Activated CD8-positive, alpha-beta T cell treated with anti-CD3 and anti-CD28 coated beads, Interleukin-2, amount 10 ng/mL, durations not matched to agents 7 days and 5 days (primary cell): ENCODE measurements around the gene RRAGD. TPM values are rescaled to one million over a fixed set of nuclear protein-coding genes. Genes with fewer than 3 reads are reported as not detected.

ENCODE experiments used
- ATAC-seq: fragments of 150-1000 bp; cut with Tn5 transposase; one replicate; pipeline ENCODE4 v1.10.0; 2021; ENCODE audit warnings: moderate library complexity
- CTCF ChIA-PET: fragments of 350-600 bp; sonication (Branson Sonifier 250); formaldehyde crosslinking; loops from one replicate; lab custom pipeline; 2021; ENCODE audit warnings: antibody characterized with exemption; lab: Charles Lee
- POLR2A ChIA-PET: fragments of 350-600 bp; sonication (Branson Sonifier 250); formaldehyde crosslinking; loops from one replicate; lab custom pipeline; 2021; ENCODE audit warnings: antibody characterized with exemption; lab: Charles Lee
- DNase-seq: peaks from one replicate; pipeline ENCODE4 v3.0.0-alpha.2; 2020
- H3K27ac Mint-ChIP-seq: one replicate; pipeline ENCODE4 v1.8.0; 2021; ENCODE audit warnings: mild to moderate bottlenecking, mixed read lengths
- H3K27me3 Mint-ChIP-seq: one replicate; pipeline ENCODE4 v1.8.0; 2021; ENCODE audit warnings: low read depth, mixed read lengths
- H3K36me3 Mint-ChIP-seq: one replicate; pipeline ENCODE4 v1.8.0; 2021; ENCODE audit warnings: low read depth, mixed read lengths
- H3K4me1 Mint-ChIP-seq: one replicate; pipeline ENCODE4 v1.8.0; 2021; ENCODE audit warnings: low read depth, mixed read lengths
- H3K4me3 Mint-ChIP-seq: one replicate; pipeline ENCODE4 v1.8.0; 2021; ENCODE audit warnings: mild to moderate bottlenecking, mixed read lengths
- H3K9me3 Mint-ChIP-seq: one replicate; pipeline ENCODE4 v1.8.0; 2022; ENCODE audit warnings: mixed read lengths; ENCODE audit not compliant: insufficient read depth
- total RNA-seq, 2 experiments: library from RNA; stranded (reverse); gene quantifications; one replicate each; pipeline ENCODE4 v1.2.3, GENCODE V29; 2021

RRAGD gene
- total RNA-seq, 2 experiments from 2014 or later, result 2.5 to 3.7 TPM

DNA sequence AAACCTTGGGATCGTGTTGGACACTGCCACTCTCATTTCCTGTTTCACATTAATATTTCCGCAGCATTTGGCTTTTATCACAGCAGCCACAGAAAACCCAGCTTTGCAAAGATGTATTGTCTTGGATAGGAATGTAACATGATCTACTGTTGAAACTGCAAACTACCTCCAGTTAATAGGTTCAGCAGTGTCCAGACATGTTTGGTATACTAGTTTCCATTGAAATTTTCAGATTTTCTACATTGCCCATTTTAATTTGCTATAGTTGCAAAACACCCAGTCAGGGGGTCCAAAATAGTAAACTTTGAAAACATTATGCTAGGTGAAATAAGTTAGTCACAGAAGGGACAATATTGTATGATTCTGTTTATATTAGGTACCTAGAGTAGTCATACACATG is 24.2 kb upstream of the RRAGD start:
- no peaks in the 10 kb centered on the region for H3K9me3 Mint-ChIP-seq
- no peaks in the 10 kb centered on the region for H3K36me3 Mint-ChIP-seq
- ATAC-seq (no peak), DNase-seq (no peak)
- H3K4me1 Mint-ChIP-seq, result peaks cover 28% of the 10 kb centered on the region
- no peak overlapping the region for H3K27ac Mint-ChIP-seq
- CTCF ChIA-PET, result interaction anchor here (1.0 to 1.5 kb wide), 4 partner anchors 19 to 357 kb away, joined by 3 to 6 read pairs (median 3); no protein-coding TSS in a partner anchor
- no peak overlapping the region for H3K4me3 Mint-ChIP-seq
- H3K27me3 Mint-ChIP-seq, result peaks cover 23% of the 10 kb centered on the region
- POLR2A ChIA-PET, result no interaction called here

GRCh38 chr6:89434954-89435353 is 22.9 kb upstream of the RRAGD start:
- H3K4me1 Mint-ChIP-seq, result peaks cover 28% of the 10 kb centered on the region
- no peak for ATAC-seq
- no peak overlapping the region for H3K27ac Mint-ChIP-seq
- H3K36me3 Mint-ChIP-seq, result no peaks in the 10 kb centered on the region
- peaks cover 31% of the 10 kb centered on the region for H3K27me3 Mint-ChIP-seq
- POLR2A ChIA-PET, result no interaction called here
- H3K9me3 Mint-ChIP-seq, result no peaks in the 10 kb centered on the region
- no peak for DNase-seq
- no peak overlapping the region for H3K4me3 Mint-ChIP-seq
- CTCF ChIA-PET, result interaction anchor here (0.6 to 1.6 kb wide), 2 partner anchors 164 to 170 kb away, joined by 3 read pairs; no protein-coding TSS in a partner anchor

DNA sequence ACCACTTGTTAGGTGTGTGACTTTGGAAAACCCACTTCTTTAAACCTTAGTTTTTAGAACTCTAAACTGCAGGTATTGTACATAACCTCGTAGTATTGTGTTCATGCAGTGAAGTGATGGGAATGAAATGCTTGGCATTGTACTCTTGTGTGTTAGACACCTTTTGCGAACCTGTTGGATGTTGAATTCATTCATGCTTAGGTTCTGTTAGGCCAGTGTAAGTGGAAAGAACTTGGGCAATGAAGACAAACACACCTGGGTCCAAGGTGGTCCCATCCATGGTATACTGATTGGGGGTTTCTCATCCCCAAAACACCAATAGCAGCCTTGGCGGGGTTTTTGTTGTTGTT is 22.1 kb upstream of the RRAGD start:
- H3K36me3 Mint-ChIP-seq, result no peaks in the 10 kb centered on the region
- ATAC-seq (no peak), DNase-seq (no peak)
- H3K27ac Mint-ChIP-seq, result peak overlapping the region; percentile 70
- CTCF ChIA-PET, result interaction anchor here (0.7 to 1.6 kb wide), 7 partner anchors 9 to 205 kb away, joined by 3 to 6 read pairs (median 4); no protein-coding TSS in a partner anchor
- H3K9me3 Mint-ChIP-seq, result no peaks in the 10 kb centered on the region
- peaks cover 28% of the 10 kb centered on the region for H3K4me1 Mint-ChIP-seq
- POLR2A ChIA-PET, result no interaction called here
- peaks cover 34% of the 10 kb centered on the region for H3K27me3 Mint-ChIP-seq
- peak overlapping the region; percentile 79 for H3K4me3 Mint-ChIP-seq

GRCh38 chr6:89433252-89434149 is 21.4 kb upstream of the RRAGD start:
- peaks cover 28% of the 10 kb centered on the region for H3K4me1 Mint-ChIP-seq
- H3K9me3 Mint-ChIP-seq, result no peaks in the 10 kb centered on the region
- no peaks in the 10 kb centered on the region for H3K36me3 Mint-ChIP-seq
- ATAC-seq, result peak; percentile 34
- DNase-seq, result peak; percentile 42
- peaks cover 35% of the 10 kb centered on the region for H3K27me3 Mint-ChIP-seq
- H3K27ac Mint-ChIP-seq, result peak overlapping the region; percentile 70
- ChIA-PET CTCF (interaction anchor here (0.7 to 7.0 kb wide), 19 partner anchors 7 to 1046 kb away, joined by 3 to 82 read pairs (median 5); no protein-coding TSS in a partner anchor), POLR2A (no interaction called here)
- peak overlapping the region; percentile 79 for H3K4me3 Mint-ChIP-seq

- DNase-seq (peak; percentile 82), ATAC-seq (peak; percentile 94)
- ChIA-PET CTCF (interaction anchor here (0.6 to 7.0 kb wide), 59 partner anchors 8 to 1046 kb away, joined by 3 to 82 read pairs (median 4); partner anchors contain the start of gene LYRM2), POLR2A (no interaction called here)
- peak within 1 kb of the TSS; percentile 79 for H3K4me3 Mint-ChIP-seq
- H3K36me3 Mint-ChIP-seq, result no peaks in the 10 kb centered on the region
- H3K9me3 Mint-ChIP-seq, result no peaks in the 10 kb centered on the region
- H3K27me3 Mint-ChIP-seq, result peaks cover 36% of the 10 kb centered on the region
- peak within 1 kb of the TSS; percentile 70 for H3K27ac Mint-ChIP-seq
- peaks cover 24% of the 10 kb centered on the region for H3K4me1 Mint-ChIP-seq
These were observed 20.8 kb upstream of the RRAGD start, which contains the start of gene ANKRD6 for GRCh38 chr6:89432875-89433251. ANKRD6 (plus strand) TSS chr6:89433152; CDS start chr6:89566977, 133,825 bp downstream.

DNA sequence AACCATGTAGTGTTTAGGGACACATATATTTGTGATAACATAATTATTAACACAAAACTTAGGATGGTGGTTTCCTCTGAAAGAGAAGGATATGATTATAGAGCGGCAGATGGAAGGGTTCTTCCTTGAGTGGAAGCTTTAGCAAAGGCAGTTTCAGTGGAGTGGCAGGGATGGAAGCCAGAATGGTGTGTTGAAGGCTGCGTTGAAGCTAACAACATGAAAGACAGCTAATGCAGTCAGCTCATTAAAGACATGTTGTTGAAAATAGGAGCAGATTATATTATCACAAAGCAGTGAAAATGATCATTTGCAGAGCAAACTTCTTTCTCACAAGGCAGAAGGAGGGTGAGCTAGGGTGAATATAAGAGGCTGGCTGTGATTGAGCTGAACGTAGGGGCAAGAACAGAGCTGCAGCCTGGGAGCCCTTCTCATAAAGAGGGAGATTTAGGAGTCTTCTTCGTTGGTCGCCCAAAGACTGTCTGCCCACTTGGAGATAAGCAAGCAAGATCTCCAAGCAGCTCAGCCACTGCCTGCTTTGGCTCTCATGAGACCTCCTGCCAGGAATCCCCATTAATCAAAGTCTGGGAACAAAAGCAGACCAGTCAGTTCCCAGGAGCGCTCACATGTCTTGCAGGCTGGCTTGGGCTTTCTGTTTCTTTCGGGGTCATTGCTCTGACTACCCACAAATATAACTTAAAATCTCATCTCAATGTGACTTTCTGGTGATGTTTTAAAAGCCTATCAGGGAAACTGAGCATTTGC is 18.3 kb upstream of the RRAGD start:
- Mint-ChIP-seq H3K36me3 (no peaks in the 10 kb centered on the region), H3K27ac (no peak overlapping the region), H3K4me3 (no peak overlapping the region), H3K27me3 (peaks cover 35% of the 10 kb centered on the region), H3K4me1 (peaks cover 19% of the 10 kb centered on the region), H3K9me3 (no peaks in the 10 kb centered on the region)
- POLR2A ChIA-PET, result interaction anchor here (0.6 kb wide), 1 partner anchor 145 kb away, joined by 3 read pairs; no protein-coding TSS in a partner anchor
- ATAC-seq (no peak), DNase-seq (no peak)
- CTCF ChIA-PET, result interaction anchor here (1.3 to 7.0 kb wide), 7 partner anchors 9 to 182 kb away, joined by 3 to 82 read pairs (median 5); no protein-coding TSS in a partner anchor

DNA sequence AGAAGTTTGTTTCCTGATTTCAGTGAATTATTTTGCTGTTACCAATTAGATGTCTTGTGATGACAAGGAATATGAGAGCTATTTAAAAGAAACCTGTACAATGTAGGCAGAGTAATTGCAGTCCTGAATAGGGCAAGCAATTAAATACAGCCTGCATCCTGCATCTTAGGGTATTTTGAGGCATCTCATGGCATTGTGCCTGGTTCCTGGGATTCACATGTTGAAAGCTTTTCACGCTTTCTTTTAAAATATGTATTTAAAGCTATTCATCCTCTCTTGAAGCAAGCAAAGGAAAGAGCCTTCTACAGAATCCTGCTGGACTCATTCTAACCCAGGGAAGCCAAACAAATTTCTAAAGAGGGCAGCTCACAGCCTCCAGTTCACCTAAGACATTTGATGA is 4.7 kb upstream of the RRAGD start:
- CTCF ChIA-PET, result interaction anchor here (1.2 to 2.7 kb wide), 5 partner anchors 16 to 49 kb away, joined by 3 to 12 read pairs (median 6); no protein-coding TSS in a partner anchor

GRCh38 chr6:89415185-89415584 is 3.1 kb upstream of the RRAGD start:
- Mint-ChIP-seq H3K27me3 (peaks cover 53% of the 10 kb centered on the region), H3K9me3 (no peaks in the 10 kb centered on the region), H3K36me3 (no peaks in the 10 kb centered on the region), H3K27ac (no peak overlapping the region), H3K4me1 (peaks cover 14% of the 10 kb centered on the region), H3K4me3 (no peak overlapping the region)
- ChIA-PET POLR2A (no interaction called here), CTCF (interaction anchor here (0.9 to 2.7 kb wide), 2 partner anchors 16 to 39 kb away, joined by 4 to 8 read pairs; no protein-coding TSS in a partner anchor)
- ATAC-seq, result no peak
- DNase-seq, result no peak

More for the DNA sequence above, 4.7 kb upstream of the RRAGD start:
- Mint-ChIP-seq H3K36me3 (no peaks in the 10 kb centered on the region), H3K27me3 (peaks cover 44% of the 10 kb centered on the region), H3K27ac (no peak overlapping the region), H3K4me1 (peaks cover 10% of the 10 kb centered on the region), H3K4me3 (no peak overlapping the region), H3K9me3 (no peaks in the 10 kb centered on the region)
- POLR2A ChIA-PET, result no interaction called here
- DNase-seq (no peak), ATAC-seq (no peak)

GRCh38 chr6:89414215-89414614 is 2.1 kb upstream of the RRAGD start:
- Mint-ChIP-seq H3K9me3 (no peaks in the 10 kb centered on the region), H3K27ac (no peak overlapping the region), H3K36me3 (no peaks in the 10 kb centered on the region), H3K27me3 (peaks cover 55% of the 10 kb centered on the region), H3K4me3 (no peak overlapping the region), H3K4me1 (peaks cover 14% of the 10 kb centered on the region)
- ATAC-seq (no peak), DNase-seq (no peak)
- POLR2A ChIA-PET, result no interaction called here
- CTCF ChIA-PET, result interaction anchor here (1.3 to 2.7 kb wide), 2 partner anchors 16 to 43 kb away, joined by 3 to 8 read pairs; no protein-coding TSS in a partner anchor

DNA sequence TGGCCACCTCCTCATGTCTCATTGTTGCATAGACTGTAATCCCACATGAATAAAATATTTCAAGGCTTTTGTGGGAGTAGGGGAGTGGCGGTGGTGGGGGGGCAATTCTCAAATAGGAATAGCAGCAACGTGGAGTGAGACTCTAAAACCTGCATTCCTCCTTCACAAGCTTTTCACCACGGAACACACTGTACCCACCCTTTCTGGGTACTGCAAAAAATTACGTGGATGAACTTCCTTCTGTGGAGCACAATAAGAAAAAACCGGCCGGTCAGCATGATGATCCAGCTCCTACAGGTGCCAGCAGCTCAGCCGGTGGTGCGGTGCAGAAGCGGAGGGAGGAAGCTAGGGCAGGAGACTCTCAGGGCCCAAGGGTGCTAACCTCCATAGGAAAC is 930 bp upstream of the RRAGD start:
- CTCF ChIA-PET, result interaction anchor here (1.0 to 1.4 kb wide), 4 partner anchors 13 to 39 kb away, joined by 3 to 7 read pairs (median 4); partner anchors contain the start of gene ANKRD6
- POLR2A ChIA-PET, result no interaction called here
- no peak overlapping the region for H3K27ac Mint-ChIP-seq

More for the DNA sequence above, 930 bp upstream of the RRAGD start:
- Mint-ChIP-seq H3K27me3 (peaks cover 58% of the 10 kb centered on the region), H3K4me1 (peaks cover 14% of the 10 kb centered on the region), H3K4me3 (peak overlapping the region; percentile 82), H3K36me3 (no peaks in the 10 kb centered on the region), H3K9me3 (no peaks in the 10 kb centered on the region)
- ATAC-seq, result no peak
- DNase-seq, result no peak
